ENCODE measurements around the gene ZFYVE1.

- TF ChIP-seq POLR2AphosphoS5 (IDR thresholded peaks at IDR 0.05; ENCODE audit: borderline replicate concordance, low read depth, low read length): no peak
- no peak for TF ChIP-seq EZH2 (IDR thresholded peaks at IDR 0.05)
- no peak for TF ChIP-seq FOXP2 (optimal IDR thresholded peaks at IDR 0.05; ENCODE audit: control extremely low read depth, extremely low read length, insufficient read depth)
These were observed 12.8 kb downstream of the ZFYVE1 start for GRCh38 chr14:73014105-73014504.
